ENCODE data around the gene PNMA1. TPM values are rescaled to one million over a fixed set of nuclear protein-coding genes. Genes with fewer than 3 reads are reported as not detected.
"Not testable (repeated sequence)": the region's sequence is repeated elsewhere in the genome, so short reads cannot be mapped to it uniquely, and the experiment has no call there.

PNMA1 gene
- total RNA-seq, 2 donors from 2014 or later = 15.3 to 47.1 TPM

GRCh38 chr14:73708076-73708475 lies 6.1 kb downstream of the PNMA1 start:
- ATAC-seq; DNase-seq; intact Hi-C loops (cut with DNase I, micrococcal nuclease): not testable (repeated sequence)

- intact Hi-C loops (cut with DNase I, micrococcal nuclease) = no loop called here
- no peak for DNase-seq
- peak; percentile 88 for ATAC-seq
These were observed 13.9 kb downstream of the PNMA1 start for GRCh38 chr14:73700325-73700724.

GRCh38 chr14:73696466-73697400 lies 17.5 kb downstream of the PNMA1 start:
- DNase-seq = no peak
- intact Hi-C loops (cut with DNase I, micrococcal nuclease) = no loop called here
- ATAC-seq = peak; percentile 82

- no peak for ATAC-seq
- intact Hi-C loops (cut with DNase I, micrococcal nuclease) = no loop called here
These were observed 18.2 kb downstream of the PNMA1 start for GRCh38 chr14:73695997-73696396.

GRCh38 chr14:73695082-73695481 lies 19.1 kb downstream of the PNMA1 start:
- intact Hi-C loops (cut with DNase I, micrococcal nuclease) = no loop called here
- DNase-seq (no peak), ATAC-seq (no peak)

More at GRCh38 chr14:73695997-73696396, 18.2 kb downstream of the PNMA1 start:
- DNase-seq = no peak

- DNase-seq = no peak
- intact Hi-C loops (cut with DNase I, micrococcal nuclease) = no loop called here
- no peak for ATAC-seq
These were observed 20.1 kb downstream of the PNMA1 start for GRCh38 chr14:73694083-73694482.

- ATAC-seq (no peak), DNase-seq (no peak)
- intact Hi-C loops (cut with DNase I, micrococcal nuclease) = no loop called here
These were observed 27.3 kb downstream of the PNMA1 start for GRCh38 chr14:73686901-73687300.

GRCh38 chr14:73685328-73685727 lies 28.9 kb downstream of the PNMA1 start:
- intact Hi-C loops (cut with DNase I, micrococcal nuclease) = no loop called here
- DNase-seq (no peak), ATAC-seq (no peak)

GRCh38 chr14:73684627-73685026 lies 29.6 kb downstream of the PNMA1 start:
- no peak for ATAC-seq
- intact Hi-C loops (cut with DNase I, micrococcal nuclease) = no loop called here
- no peak for DNase-seq

- ATAC-seq (no peak), DNase-seq (no peak)
- intact Hi-C loops (cut with DNase I, micrococcal nuclease) = no loop called here
These were observed 33.4 kb downstream of the PNMA1 start for GRCh38 chr14:73680821-73681220.

- intact Hi-C loops (cut with DNase I, micrococcal nuclease) = no loop called here
- DNase-seq (no peak), ATAC-seq (no peak)
These were observed 35.5 kb downstream of the PNMA1 start for GRCh38 chr14:73678698-73679097.

GRCh38 chr14:73674986-73675385 lies 39.2 kb downstream of the PNMA1 start:
- intact Hi-C loops (cut with DNase I, micrococcal nuclease) = no loop called here
- DNase-seq = no peak
- no peak for ATAC-seq

GRCh38 chr14:73667854-73668253 lies 46.3 kb downstream of the PNMA1 start:
- DNase-seq (no peak), ATAC-seq (no peak)
- intact Hi-C loops (cut with DNase I, micrococcal nuclease) = no loop called here

GRCh38 chr14:73666583-73666982 lies 47.6 kb downstream of the PNMA1 start:
- intact Hi-C loops (cut with DNase I, micrococcal nuclease) = no loop called here
- no peak for DNase-seq
- ATAC-seq = no peak

GRCh38 chr14:73665130-73665529 lies 49.1 kb downstream of the PNMA1 start:
- no peak for ATAC-seq
- no peak for DNase-seq
- intact Hi-C loops (cut with DNase I, micrococcal nuclease) = no loop called here

GRCh38 chr14:73663548-73664212 lies 50.5 kb downstream of the PNMA1 start:
- peak; percentile 48 for ATAC-seq
- intact Hi-C loops (cut with DNase I, micrococcal nuclease) = no loop called here
- DNase-seq = no peak

- ATAC-seq = peak; percentile 84
- peak in 1 of 2 donors; percentile 32 for DNase-seq
- intact Hi-C loops (cut with DNase I, micrococcal nuclease) = no loop called here
These were observed 51.7 kb downstream of the PNMA1 start for GRCh38 chr14:73662487-73662943.

- DNase-seq (no peak), ATAC-seq (no peak)
- intact Hi-C loops (cut with DNase I, micrococcal nuclease) = no loop called here
These were observed 52.3 kb downstream of the PNMA1 start for GRCh38 chr14:73661872-73662271.
